Measurements from ENCODE around the gene YPEL2.
"Not testable (repeated sequence)": the region's sequence is repeated elsewhere in the genome, so short reads cannot be mapped to it uniquely, and the experiment has no call there.

YPEL2 gene

DNA sequence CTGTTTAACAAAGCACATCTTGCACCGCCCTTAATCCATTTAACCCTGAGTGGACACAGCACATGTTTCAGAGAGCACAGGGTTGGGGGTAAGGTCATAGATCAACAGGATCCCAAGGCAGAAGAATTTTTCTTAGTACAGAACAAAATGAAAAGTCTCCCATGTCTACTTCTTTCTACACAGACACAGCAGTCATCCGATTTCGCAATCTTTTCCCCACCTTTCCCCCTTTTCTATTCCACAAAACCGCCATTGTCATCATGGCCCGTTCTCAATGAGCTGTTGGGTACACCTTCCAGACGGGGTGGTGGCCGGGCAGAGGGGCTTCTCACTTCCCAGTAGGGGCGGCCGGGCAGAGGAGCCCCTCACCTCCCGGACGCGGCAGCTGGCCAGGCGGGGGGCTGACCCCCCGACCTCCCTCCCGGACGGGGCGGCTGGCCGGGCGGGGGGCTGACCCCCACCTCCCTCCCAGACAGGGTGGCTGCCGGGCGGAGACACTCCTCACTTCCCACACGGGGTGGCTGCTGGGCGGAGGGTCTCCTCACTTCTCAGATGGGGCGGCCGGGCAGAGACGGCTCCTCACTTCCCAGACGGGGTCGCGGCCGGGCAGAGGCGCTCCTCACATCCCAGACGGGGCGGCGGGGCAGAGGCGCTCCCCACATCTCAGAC lies 62.4 kb downstream of the YPEL2 start:
- not testable (repeated sequence) for H3K4me3 Mint-ChIP-seq; H3K27me3 Mint-ChIP-seq; H3K27ac Mint-ChIP-seq; DNase-seq; ATAC-seq; H3K9me3 Mint-ChIP-seq; H3K4me1 Mint-ChIP-seq; H3K36me3 Mint-ChIP-seq (ENCODE audit: low read depth)

GRCh38 chr17:59396134-59396826 lies 64.8 kb downstream of the YPEL2 start:
- ATAC-seq (no peak), DNase-seq (no peak)
- Mint-ChIP-seq H3K27ac (no peak overlapping the region), H3K36me3 (ENCODE audit: low read depth) (peaks cover 2% of the 10 kb centered on the region), H3K27me3 (no peaks in the 10 kb centered on the region), H3K9me3 (no peaks in the 10 kb centered on the region), H3K4me1 (peaks cover 3% of the 10 kb centered on the region), H3K4me3 (no peak overlapping the region)

GRCh38 chr17:59397316-59398073 lies 66.0 kb downstream of the YPEL2 start:
- no peaks in the 10 kb centered on the region for H3K9me3 Mint-ChIP-seq
- no peak overlapping the region for H3K4me3 Mint-ChIP-seq
- H3K36me3 Mint-ChIP-seq (ENCODE audit: low read depth): peaks cover 2% of the 10 kb centered on the region
- ATAC-seq (no peak), DNase-seq (no peak)
- H3K4me1 Mint-ChIP-seq: peaks cover 3% of the 10 kb centered on the region
- H3K27ac Mint-ChIP-seq: no peak overlapping the region
- no peaks in the 10 kb centered on the region for H3K27me3 Mint-ChIP-seq

DNA sequence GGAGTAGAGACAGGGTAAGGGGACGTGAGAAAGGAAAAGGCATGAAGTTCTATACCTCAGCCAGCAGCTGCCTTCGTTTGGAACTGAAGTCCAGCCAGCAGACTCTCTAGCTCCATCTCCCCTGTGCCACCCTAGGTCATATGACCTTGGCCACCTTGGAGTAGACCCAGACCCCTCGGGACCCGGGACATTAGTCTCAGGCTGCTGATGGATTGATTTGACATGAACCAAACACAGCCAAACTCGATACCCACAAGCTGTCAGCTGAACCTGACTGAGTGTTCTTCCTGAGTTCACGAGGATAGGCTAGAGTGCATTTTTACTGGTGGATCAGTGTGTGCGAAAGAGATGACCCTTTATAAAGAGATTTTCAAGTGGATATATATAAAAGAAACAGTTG lies 68.5 kb downstream of the YPEL2 start:
- Mint-ChIP-seq H3K27ac (no peak overlapping the region), H3K4me1 (peaks cover 7% of the 10 kb centered on the region), H3K4me3 (no peak overlapping the region), H3K36me3 (ENCODE audit: low read depth) (peaks cover 2% of the 10 kb centered on the region), H3K27me3 (no peaks in the 10 kb centered on the region), H3K9me3 (no peaks in the 10 kb centered on the region)
- ATAC-seq (no peak), DNase-seq (no peak)

DNA sequence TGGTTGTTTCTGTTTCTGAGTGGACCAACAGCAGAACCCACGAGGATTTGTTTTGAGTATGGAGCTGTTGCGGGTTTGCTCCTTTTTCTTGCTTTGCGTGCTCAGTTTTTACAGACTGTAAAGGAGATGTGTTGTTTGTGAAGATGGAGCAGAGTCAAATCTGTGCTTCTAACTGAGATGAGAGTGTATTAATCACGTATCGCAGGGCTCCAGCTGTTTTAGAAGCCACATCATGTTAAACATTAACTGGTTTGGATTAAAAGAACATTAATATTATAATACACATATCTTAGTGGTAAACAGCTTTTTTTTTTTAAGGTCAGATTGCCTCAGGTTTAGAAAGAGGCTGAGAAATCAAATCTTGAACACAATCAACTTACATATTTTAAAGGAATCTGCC lies 69.4 kb downstream of the YPEL2 start:
- no peak for DNase-seq
- peaks cover 7% of the 10 kb centered on the region for H3K4me1 Mint-ChIP-seq
- peaks cover 2% of the 10 kb centered on the region for H3K36me3 Mint-ChIP-seq (ENCODE audit: low read depth)
- ATAC-seq: no peak
- no peaks in the 10 kb centered on the region for H3K27me3 Mint-ChIP-seq
- H3K27ac Mint-ChIP-seq: no peak overlapping the region
- no peak overlapping the region for H3K4me3 Mint-ChIP-seq
- H3K9me3 Mint-ChIP-seq: no peaks in the 10 kb centered on the region

DNA sequence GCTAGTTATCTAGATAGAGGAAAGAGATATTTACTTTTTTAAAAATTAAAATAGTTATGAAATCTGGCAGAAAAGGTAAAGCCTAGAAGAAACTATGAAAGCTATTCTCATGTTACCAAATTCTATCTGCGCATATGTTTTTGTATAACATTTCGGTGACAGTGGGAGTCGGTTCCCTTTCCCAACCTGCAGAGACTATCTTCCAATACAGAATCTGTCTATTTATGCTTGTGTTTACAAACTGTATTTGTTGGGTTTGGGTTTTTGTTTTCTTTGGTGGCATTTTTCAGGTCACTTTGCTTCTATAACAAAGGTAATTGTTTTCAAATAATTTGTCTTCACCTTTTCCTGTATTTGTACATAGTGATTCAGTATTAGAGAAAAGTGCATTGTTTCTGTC lies 69.8 kb downstream of the YPEL2 start:
- Mint-ChIP-seq H3K4me1 (peaks cover 7% of the 10 kb centered on the region), H3K36me3 (ENCODE audit: low read depth) (peaks cover 2% of the 10 kb centered on the region), H3K27ac (no peak overlapping the region), H3K4me3 (no peak overlapping the region), H3K27me3 (no peaks in the 10 kb centered on the region), H3K9me3 (no peaks in the 10 kb centered on the region)
- ATAC-seq: no peak
- no peak for DNase-seq

DNA sequence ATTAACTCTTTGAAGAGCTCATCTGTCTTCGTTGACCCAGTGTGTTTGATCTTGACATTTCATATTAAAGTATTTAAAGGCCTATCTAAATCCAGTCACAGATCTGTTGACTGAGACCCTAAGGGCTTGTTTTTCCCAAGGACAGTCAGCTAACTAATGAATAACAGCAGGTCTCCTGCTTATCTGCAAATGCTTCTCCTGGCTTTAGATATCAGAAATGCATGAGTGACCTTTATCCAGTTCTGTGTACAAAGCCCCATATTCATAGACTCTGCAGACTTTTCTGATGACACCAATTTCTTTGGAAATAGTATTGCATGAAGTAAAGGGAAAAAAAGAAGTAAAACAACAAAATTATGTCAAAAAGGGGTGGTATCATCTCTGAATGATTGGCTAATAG lies 70.3 kb downstream of the YPEL2 start:
- Mint-ChIP-seq H3K27ac (no peak overlapping the region), H3K9me3 (no peaks in the 10 kb centered on the region), H3K4me3 (no peak overlapping the region), H3K36me3 (ENCODE audit: low read depth) (peaks cover 2% of the 10 kb centered on the region), H3K4me1 (peaks cover 7% of the 10 kb centered on the region), H3K27me3 (no peaks in the 10 kb centered on the region)
- DNase-seq (no peak), ATAC-seq (no peak)

GRCh38 chr17:59402760-59403159 lies 71.3 kb downstream of the YPEL2 start:
- Mint-ChIP-seq H3K4me3 (no peak overlapping the region), H3K9me3 (no peaks in the 10 kb centered on the region), H3K36me3 (ENCODE audit: low read depth) (no peaks in the 10 kb centered on the region), H3K4me1 (peaks cover 7% of the 10 kb centered on the region), H3K27me3 (no peaks in the 10 kb centered on the region), H3K27ac (no peak overlapping the region)
- ATAC-seq (no peak), DNase-seq (no peak)

DNA sequence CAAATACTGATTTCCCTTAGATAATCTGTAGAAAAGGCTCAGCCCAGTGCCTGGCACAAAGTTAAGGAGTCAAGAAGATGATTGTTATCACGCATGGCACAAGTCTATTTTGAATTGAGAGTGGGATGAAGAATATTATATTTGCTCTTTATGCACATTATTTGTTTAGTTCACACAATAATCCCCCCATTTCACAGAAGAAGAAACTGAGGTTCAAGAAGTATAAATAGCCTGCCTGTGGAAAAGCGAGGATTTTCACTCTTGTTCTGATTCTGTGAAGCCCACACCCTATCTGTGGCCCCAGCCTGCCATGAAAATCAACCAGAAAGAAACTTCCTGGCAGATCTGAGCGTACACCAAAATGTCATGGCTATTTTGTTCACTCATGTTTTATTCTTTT lies 73.0 kb downstream of the YPEL2 start:
- no peaks in the 10 kb centered on the region for H3K36me3 Mint-ChIP-seq (ENCODE audit: low read depth)
- no peak for DNase-seq
- no peaks in the 10 kb centered on the region for H3K9me3 Mint-ChIP-seq
- no peak for ATAC-seq
- H3K27ac Mint-ChIP-seq: no peak overlapping the region
- peaks cover 5% of the 10 kb centered on the region for H3K4me1 Mint-ChIP-seq
- H3K4me3 Mint-ChIP-seq: no peak overlapping the region
- no peaks in the 10 kb centered on the region for H3K27me3 Mint-ChIP-seq

- Mint-ChIP-seq H3K9me3 (no peaks in the 10 kb centered on the region), H3K27me3 (no peaks in the 10 kb centered on the region)
Observed at GRCh38 chr17:59405944-59406705, 74.7 kb downstream of the YPEL2 start.

DNA sequence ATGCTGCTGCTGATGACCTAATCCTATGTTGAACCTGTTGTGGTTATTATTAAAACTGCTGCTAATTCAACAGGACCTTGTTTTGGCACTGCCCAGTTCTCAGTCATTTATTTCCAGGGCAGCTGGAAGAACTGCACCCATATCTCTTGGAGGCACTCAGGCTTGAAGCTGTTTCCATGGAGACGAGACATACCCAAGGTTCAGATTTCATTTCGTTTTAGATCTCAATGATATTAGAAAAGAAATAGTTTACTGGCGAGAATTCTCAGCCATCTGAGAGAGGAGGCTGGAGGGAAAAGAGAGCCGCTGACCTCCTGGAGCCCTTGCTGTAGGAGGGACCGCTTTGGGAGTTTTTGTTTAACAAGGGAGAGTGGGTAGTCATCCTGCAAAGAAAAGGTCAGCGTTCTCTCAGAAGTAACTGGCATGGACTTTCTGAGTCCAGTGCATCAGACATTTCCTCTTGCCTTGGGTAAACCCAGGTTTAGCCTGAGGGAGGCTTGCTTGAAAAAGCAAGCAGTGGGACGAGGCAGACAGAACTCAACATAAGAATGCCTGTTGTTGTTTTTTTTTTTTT lies 75.4 kb downstream of the YPEL2 start:
- Mint-ChIP-seq H3K36me3 (ENCODE audit: low read depth) (no peaks in the 10 kb centered on the region), H3K27me3 (no peaks in the 10 kb centered on the region), H3K4me1 (peaks cover 4% of the 10 kb centered on the region), H3K9me3 (no peaks in the 10 kb centered on the region), H3K4me3 (no peak overlapping the region), H3K27ac (no peak overlapping the region)
- ATAC-seq (no peak), DNase-seq (no peak)

More at GRCh38 chr17:59405944-59406705, 74.7 kb downstream of the YPEL2 start:
- DNase-seq (no peak), ATAC-seq (no peak)
- Mint-ChIP-seq H3K27ac (no peak overlapping the region), H3K4me3 (no peak overlapping the region), H3K4me1 (peaks cover 4% of the 10 kb centered on the region), H3K36me3 (ENCODE audit: low read depth) (no peaks in the 10 kb centered on the region)

- H3K4me3 Mint-ChIP-seq: no peak overlapping the region
- no peaks in the 10 kb centered on the region for H3K36me3 Mint-ChIP-seq (ENCODE audit: low read depth)
- no peak overlapping the region for H3K27ac Mint-ChIP-seq
- peaks cover 12% of the 10 kb centered on the region for H3K4me1 Mint-ChIP-seq
- ATAC-seq: no peak
- H3K9me3 Mint-ChIP-seq: no peaks in the 10 kb centered on the region
- no peaks in the 10 kb centered on the region for H3K27me3 Mint-ChIP-seq
- DNase-seq: no peak
Observed at GRCh38 chr17:59409336-59410048, 78.0 kb downstream of the YPEL2 start.

- no peaks in the 10 kb centered on the region for H3K27me3 Mint-ChIP-seq
- DNase-seq (no peak), ATAC-seq (no peak)
- no peak overlapping the region for H3K27ac Mint-ChIP-seq
- H3K4me3 Mint-ChIP-seq: no peak overlapping the region
- no peaks in the 10 kb centered on the region for H3K36me3 Mint-ChIP-seq (ENCODE audit: low read depth)
- H3K9me3 Mint-ChIP-seq: no peaks in the 10 kb centered on the region
- peaks cover 12% of the 10 kb centered on the region for H3K4me1 Mint-ChIP-seq
Observed at GRCh38 chr17:59410049-59410437, 78.6 kb downstream of the YPEL2 start.

DNA sequence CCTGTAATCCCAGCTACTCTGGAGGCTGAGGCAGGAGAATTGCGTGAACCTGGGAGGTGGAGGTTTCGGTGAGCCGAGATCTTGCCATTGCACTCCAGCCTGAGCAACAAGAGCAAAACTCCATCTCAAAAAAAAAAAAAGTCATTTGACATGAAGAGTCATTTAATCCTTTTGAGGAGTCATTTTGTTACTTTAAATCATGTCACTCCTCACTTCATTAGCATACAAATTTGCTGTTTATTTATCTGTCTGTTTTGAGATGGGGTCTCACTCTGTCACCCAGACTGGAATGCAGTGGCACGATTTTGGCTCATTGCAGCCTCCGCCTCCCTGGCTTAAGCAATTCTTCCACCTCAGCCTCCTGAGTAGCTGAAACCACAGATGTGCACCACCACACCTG lies 81.0 kb downstream of the YPEL2 start:
- not testable (repeated sequence) for ATAC-seq; H3K4me3 Mint-ChIP-seq; H3K27me3 Mint-ChIP-seq; H3K9me3 Mint-ChIP-seq; DNase-seq; H3K27ac Mint-ChIP-seq; H3K36me3 Mint-ChIP-seq (ENCODE audit: low read depth)
- peaks cover 28% of the 10 kb centered on the region for H3K4me1 Mint-ChIP-seq
